Heart left ventricle (tissue), 16 donors: ENCODE data around the gene GPER1. TPM values are rescaled to one million over a fixed set of nuclear protein-coding genes. Genes with fewer than 3 reads are reported as not detected.

Experiments used
- ATAC-seq, 4 donors: fragments of 200-7000 bp; cut with Tn5 transposase; one replicate each; pipeline ENCODE4 v1.9.1; 2020 to 2022; ENCODE audit warnings: moderate library complexity in 4 of 4, mild to moderate bottlenecking in 3 of 4, moderate number of reproducible peaks in 1 of 4
- DNase-seq, 5 donors: peaks; one replicate each; pipeline ENCODE4 v3.0.0-alpha.2; 2020
- H3K27ac ChIP-seq, 12 donors: fragments of 200-600 bp; sonication (generic) in 4 of 12; one replicate each; pipeline versions ENCODE4 v1.5.0 to v1.8.0; 2016 to 2022; ENCODE audit warnings: mild to moderate bottlenecking in 2 of 12
- H3K27me3 ChIP-seq, 9 donors: fragments of 200-600 bp; sonication (generic) in 2 of 9; one replicate each; pipeline versions ENCODE4 v1.5.1 to v1.8.0; 2016 to 2022; ENCODE audit warnings: mild to moderate bottlenecking in 3 of 9
- H3K36me3 ChIP-seq, 9 donors: fragments of 200-600 bp; sonication (generic) in 2 of 9; one replicate each; pipeline versions ENCODE4 v1.5.0 to v1.8.0; 2018 to 2022; ENCODE audit warnings: mild to moderate bottlenecking in 2 of 9
- H3K4me1 ChIP-seq, 12 donors: fragments of 200-600 bp; sonication (generic) in 4 of 12; one replicate each; pipeline versions ENCODE4 v1.5.0 to v1.8.0; 2016 to 2022; ENCODE audit warnings: mild to moderate bottlenecking in 3 of 12
- H3K4me3 ChIP-seq, 12 donors: fragments of 200-600 bp; sonication (generic) in 4 of 12; one replicate each; pipeline versions ENCODE4 v1.5.0 to v1.8.0; 2017 to 2022; ENCODE audit warnings: mild to moderate bottlenecking in 9 of 12, moderate library complexity in 4 of 12
- H3K9me3 ChIP-seq, 12 donors: fragments of 200-600 bp; sonication (generic) in 4 of 12; one replicate each; pipeline versions ENCODE4 v1.5.0 to v1.8.0; 2016 to 2022; ENCODE audit warnings: mild to moderate bottlenecking in 1 of 12
- CTCF ChIP-seq, 12 donors: fragments of 200-600 bp; sonication (generic) in 4 of 12; IDR thresholded peaks; one replicate each; pipeline versions ENCODE4 v1.5.0 to v1.8.0; 2018 to 2022; ENCODE audit warnings: antibody characterized with exemption in 12 of 12, mild to moderate bottlenecking in 5 of 12
- POLR2A ChIP-seq, 2 donors: fragments of 450-650 bp; IDR thresholded peaks; one replicate each; pipeline ENCODE4 v1.6.1; 2017; ENCODE audit warnings: antibody characterized with exemption in 2 of 2, mild to moderate bottlenecking in 2 of 2, moderate library complexity in 2 of 2
- WGBS, 4 donors: extraction: QIAGEN DNeasy Blood & Tissue Kit in 2 of 4; methylation state at CpG; one replicate each; pipeline versions ENCODE4 v1.1.5 to v1.1.7; 2013 to 2018; 5-methylcytosine and 5-hydroxymethylcytosine counted together
- intact Hi-C, 10 donors: fragments of 100-400 bp; cut with DNase I; formaldehyde crosslinking; loops; one replicate each; pipeline versions ENCODE4 v1.11.1 to v1.14.2; 2022
- polyA plus RNA-seq, 2 donors: library from polyadenylated mRNA; stranded (reverse); fragments of 200-250 nt; gene quantifications; one replicate each; pipeline ENCODE4 v1.2.3, GENCODE V29; 2013
- total RNA-seq, 9 donors: library from RNA; depleted of rRNA in 2 of 9; stranded (reverse); fragments of >200 nt in 2 of 9; fragmentation: NEBNext Ultra II Directional in 3 of 9; extraction: Animal tissue kit (Norgen Biotek cat#: 25700) in 3 of 9; gene quantifications; one replicate each; pipeline versions ENCODE4 v1.1.0 to v1.2.4, GENCODE V29; 2016 to 2023
- donor health status: ischemic (EF 13 %, LVEDD 7.1; RV severe dilation, severe dysfunction).
- donor health status: healthy with polysubstance abuse.
- donor health status: DM: no; HTN: yes; CAD: no.
- donor health status: DM: no; HTN: no; CAD: no.
- donor health status: ischemic (EF 25% LVEDD 6.9; RV normal size, moderate dysfunction).
- donor health status: ischemic (EF 25% LVEDD 5.7; RV mildly dilated, moderate dysfunction).
- donor health status: healthy.
- donor health status: DM: yes; HTN: yes; CAD: no.
- donor health status: ischemic (EF 35%, LVEDD 5.7; RV mildly dilated, moderate dysfunction).
- donor health status: nonischemic (EF 11% LVEDD 7.7; RV severe dilation, severe dysfunction).
- donor health status: DM: yes; HTN: yes; CAD: no.
- donor health status: PGD.
- donor health status: ischemic (EF 29% LVEDD 5.4; RV normal size, mild dysfunction).
- donor health status: nonischemic (EF 23%, LVEDD 6.1; RV moderate dilation, normal function).

Gene GPER1
- total and polyA plus RNA-seq, 11 donors = 1.4 to 8.8 (median 2.8) TPM

GRCh38 chr7:1108264-1108920, 20.5 kb downstream of the GPER1 start:
- Histone ChIP-seq H3K4me3 (no peak overlapping the region), H3K27me3 (no peaks in the 10 kb centered on the region), H3K36me3 (no peaks in the 10 kb centered on the region), H3K27ac (no peak overlapping the region), H3K4me1 (peaks cover 0 to 19% (median 0%) of the 10 kb centered on the region in 12 donors), H3K9me3 (no peaks in the 10 kb centered on the region)
- TF ChIP-seq POLR2A (IDR thresholded peaks at IDR 0.05) (no peak), CTCF (IDR thresholded peaks at IDR 0.05) (no peak)
- ATAC-seq (no peak), DNase-seq (peak in 1 of 5 donors; percentile 9)
- whole genome bisulfite sequencing, 4 donors = 79 to 81% (median 81%) methylated on average over 25 to 30 of the region's 30 CpGs
- intact Hi-C loops = no loop called here

- no peaks in the 10 kb centered on the region for H3K27me3 ChIP-seq
- no peaks in the 10 kb centered on the region for H3K36me3 ChIP-seq
- no peaks in the 10 kb centered on the region for H3K9me3 ChIP-seq
- peak overlapping the region in 1 of 12 donors; percentile 5 for H3K27ac ChIP-seq
- DNase-seq (peak in 1 of 5 donors; percentile 17), ATAC-seq (no peak)
- intact Hi-C loops = no loop called here
- H3K4me3 ChIP-seq = no peak overlapping the region
- TF ChIP-seq CTCF (IDR thresholded peaks at IDR 0.05) (no peak), POLR2A (IDR thresholded peaks at IDR 0.05) (no peak)
- H3K4me1 ChIP-seq = peaks cover 0 to 12% (median 0%) of the 10 kb centered on the region in 12 donors
- 95 to 96% (median 96%) methylated on average over 50 to 55 of the region's 55 CpGs for WGBS, 4 donors
These were observed 21.8 kb downstream of the GPER1 start for GRCh38 chr7:1109581-1110310.

- peak overlapping the region in 1 of 12 donors; percentile 5 for H3K27ac ChIP-seq
- no peaks in the 10 kb centered on the region for H3K27me3 ChIP-seq
- peak in 1 of 4 donors; percentile 26 for ATAC-seq
- H3K4me1 ChIP-seq = peaks cover 0 to 9% (median 0%) of the 10 kb centered on the region in 12 donors
- H3K36me3 ChIP-seq = no peaks in the 10 kb centered on the region
- no peaks in the 10 kb centered on the region for H3K9me3 ChIP-seq
- TF ChIP-seq CTCF (IDR thresholded peaks at IDR 0.05) = no peak
- TF ChIP-seq POLR2A (IDR thresholded peaks at IDR 0.05) = no peak
- intact Hi-C loops = no loop called here
- WGBS, 4 donors = 86 to 99% (median 92%) methylated on average over 26 to 28 of the region's 28 CpGs
- no peak overlapping the region for H3K4me3 ChIP-seq
- peak in 2 of 5 donors; percentile 45 to 47 for DNase-seq
These were observed 22.4 kb downstream of the GPER1 start for GRCh38 chr7:1110358-1110757.

GRCh38 chr7:1111156-1111555, 23.2 kb downstream of the GPER1 start:
- Histone ChIP-seq H3K4me3 (no peak overlapping the region), H3K36me3 (no peaks in the 10 kb centered on the region), H3K27ac (no peak overlapping the region), H3K9me3 (no peaks in the 10 kb centered on the region), H3K4me1 (peaks cover 0 to 9% (median 0%) of the 10 kb centered on the region in 12 donors), H3K27me3 (no peaks in the 10 kb centered on the region)
- DNase-seq (no peak), ATAC-seq (no peak)
- no peak for TF ChIP-seq POLR2A (IDR thresholded peaks at IDR 0.05)
- TF ChIP-seq CTCF (IDR thresholded peaks at IDR 0.05) = no peak
- 91 to 98% (median 92%) methylated on average over 3 of the region's 3 CpGs for WGBS, 4 donors
- intact Hi-C loops = no loop called here
